GM18505 (cell line): ENCODE results near the gene CCDC85C.

Source experiments
- ATAC-seq: cut with Tn5 transposase; IDR thresholded peaks from one replicate; pipeline ENCODE4 v1.9.1; 2021; ENCODE audit not compliant: unreplicated experiment
- POLR2A ChIP-seq: IDR thresholded peaks from 4 replicates; pipeline ENCODE4 v1.6.1; 2011; ENCODE audit warnings: borderline replicate concordance; ENCODE audit not compliant: insufficient read depth, insufficient read length; ENCODE audit errors: extremely low read depth

Gene CCDC85C

DNA sequence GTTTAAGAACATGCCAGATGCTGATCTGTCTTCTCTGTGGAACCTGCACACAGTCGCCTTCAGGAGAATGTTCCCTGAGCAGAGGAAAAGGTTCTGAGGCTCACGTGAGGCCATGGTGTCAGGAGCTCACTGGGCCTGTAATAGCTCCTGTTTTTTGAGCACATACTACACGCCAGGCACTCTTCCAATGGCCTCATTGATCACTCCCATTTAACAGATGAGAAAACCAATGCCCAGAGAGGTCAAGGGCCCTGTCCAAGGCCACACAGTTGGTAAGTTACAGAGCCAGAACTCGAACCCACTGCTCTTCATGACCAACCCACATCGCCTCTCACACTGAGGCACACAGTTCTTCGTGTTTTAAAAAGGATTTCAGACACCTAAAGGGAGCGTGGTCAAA, 33.6 kb upstream of the CCDC85C start:
- no peak for TF ChIP-seq POLR2A
- no peak for ATAC-seq

DNA sequence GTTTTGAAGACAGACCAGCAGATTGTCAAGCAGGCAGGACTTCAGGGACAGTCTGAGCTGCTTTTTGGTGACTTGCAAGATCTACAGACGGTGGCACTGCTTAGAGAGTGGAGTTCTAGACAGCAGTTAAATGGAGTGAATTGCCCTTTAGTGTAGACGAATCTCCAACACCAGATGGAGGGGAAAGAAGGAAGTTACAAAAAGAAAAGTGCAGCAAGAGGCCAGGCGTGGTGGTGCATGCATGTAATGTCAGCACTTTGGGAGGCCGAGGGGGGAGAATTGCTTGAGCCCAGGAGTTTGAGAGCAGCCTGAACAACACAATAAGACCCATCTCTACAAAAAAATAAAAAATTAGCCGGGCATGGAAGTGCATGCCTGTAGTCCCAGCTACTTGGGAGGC, 32.5 kb upstream of the CCDC85C start:
- ATAC-seq, result no peak
- no peak for TF ChIP-seq POLR2A

DNA sequence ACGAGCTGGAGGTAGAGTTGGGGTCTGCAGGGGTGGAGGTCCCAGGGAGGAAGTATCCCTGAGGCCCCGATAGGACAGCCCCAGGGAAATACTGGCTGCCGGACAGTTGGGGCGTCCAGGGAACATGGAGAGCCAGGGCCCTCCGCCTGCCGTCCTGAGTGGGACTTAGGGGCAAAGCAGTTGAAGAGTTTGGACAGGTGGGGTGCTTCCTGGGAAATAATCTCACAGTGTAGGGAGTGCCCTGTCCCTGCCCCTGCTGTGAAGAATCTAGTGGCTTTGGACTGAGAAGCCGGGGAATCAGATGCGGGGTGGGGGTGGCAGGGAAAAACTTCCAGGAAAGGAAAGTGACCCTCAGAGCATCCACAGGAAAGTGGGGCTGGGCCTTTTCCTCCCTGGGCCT, 31.1 kb upstream of the CCDC85C start:
- TF ChIP-seq POLR2A, result no peak
- ATAC-seq, result no peak

DNA sequence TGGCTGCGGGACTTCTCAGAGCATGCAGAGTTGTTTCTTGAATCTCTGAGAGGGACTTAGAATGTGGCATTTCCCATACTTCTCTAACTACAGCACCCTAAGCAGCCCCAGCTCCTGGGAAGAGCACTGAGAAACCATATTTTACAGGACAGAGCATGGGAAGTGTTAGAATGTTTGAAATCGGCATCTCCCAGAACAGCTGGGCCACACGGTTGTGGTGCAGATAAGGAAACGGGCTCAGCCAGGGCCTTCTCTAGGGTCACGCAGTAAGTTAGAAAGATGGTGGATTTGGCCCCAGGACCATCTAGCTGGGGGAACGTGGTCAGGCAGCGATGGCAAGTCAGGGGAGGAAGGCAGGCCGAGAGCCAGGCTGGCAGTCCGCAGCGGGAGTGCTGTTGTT, 30.4 kb upstream of the CCDC85C start:
- no peak for ATAC-seq
- TF ChIP-seq POLR2A, result no peak

DNA sequence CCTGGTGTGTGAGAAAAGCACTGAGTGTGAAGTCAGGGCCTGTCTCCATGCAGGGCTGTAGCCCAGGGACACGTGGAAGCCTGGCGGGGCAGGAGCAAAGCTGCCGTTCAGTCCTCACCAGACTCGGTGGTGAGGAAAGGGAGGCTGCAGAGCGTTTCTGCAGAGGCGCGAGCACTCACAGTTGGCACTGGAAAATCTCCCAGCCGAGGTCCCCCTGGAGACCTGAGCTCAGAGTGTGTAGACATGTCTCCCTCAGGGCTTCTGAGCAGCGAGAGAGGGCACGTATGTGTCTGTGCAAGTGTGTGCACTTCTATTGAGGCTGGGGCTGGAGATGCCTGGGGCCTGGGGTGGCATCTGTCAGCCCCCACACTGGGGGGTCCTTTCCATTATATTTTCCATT, 29.9 kb upstream of the CCDC85C start:
- no peak for ATAC-seq
- no peak for TF ChIP-seq POLR2A

DNA sequence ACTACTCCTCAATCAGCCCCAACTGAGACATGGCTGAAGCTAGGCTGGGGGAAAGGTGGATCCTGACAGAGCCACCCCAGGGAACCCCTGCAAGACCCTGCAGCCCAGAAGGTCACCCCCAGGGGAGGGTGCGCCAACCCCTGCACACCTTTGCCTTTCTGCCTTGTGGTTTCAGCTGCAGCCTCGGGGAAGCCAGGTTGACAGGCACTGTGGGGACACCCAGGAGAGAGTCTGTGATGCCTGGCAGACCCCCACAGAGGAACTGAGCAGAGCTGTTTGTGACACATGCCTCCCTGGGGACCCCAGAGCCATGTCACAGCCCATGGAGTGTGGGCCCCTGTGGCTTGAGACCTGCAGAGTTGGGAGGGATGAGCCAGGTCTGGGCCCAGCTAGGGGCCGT, 29.1 kb upstream of the CCDC85C start:
- ATAC-seq, result no peak
- TF ChIP-seq POLR2A, result no peak

DNA sequence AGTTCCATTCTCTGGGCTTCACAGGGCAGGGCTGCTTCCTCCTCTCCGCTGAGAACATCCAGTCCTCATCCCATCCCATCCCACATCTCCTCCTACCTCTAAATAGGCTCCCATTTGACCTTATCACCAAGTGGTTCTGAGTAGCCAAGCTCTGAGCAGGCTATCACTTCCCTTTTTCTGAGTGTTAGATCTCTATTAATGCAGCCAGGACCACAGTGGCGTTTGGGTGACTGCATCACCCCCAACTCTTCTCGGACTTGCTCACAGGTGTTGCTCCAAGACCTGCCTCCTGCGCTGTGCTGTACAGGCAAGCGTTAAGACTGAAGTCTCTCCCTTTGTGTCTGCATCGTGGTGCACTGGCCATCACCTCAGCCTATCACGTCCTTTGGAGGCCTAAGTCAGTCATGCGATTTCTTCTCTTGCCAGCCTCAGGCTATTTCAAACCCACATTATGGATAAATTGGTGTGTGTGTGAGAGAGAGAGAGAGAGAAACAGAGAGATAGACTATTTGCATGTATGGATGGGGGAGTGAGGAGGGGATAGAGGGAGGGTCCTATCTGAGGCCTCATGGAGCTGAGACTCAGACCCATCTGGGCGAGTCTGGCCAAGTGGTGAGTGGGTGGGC, 28.5 kb upstream of the CCDC85C start:
- no peak for TF ChIP-seq POLR2A
- no peak for ATAC-seq

DNA sequence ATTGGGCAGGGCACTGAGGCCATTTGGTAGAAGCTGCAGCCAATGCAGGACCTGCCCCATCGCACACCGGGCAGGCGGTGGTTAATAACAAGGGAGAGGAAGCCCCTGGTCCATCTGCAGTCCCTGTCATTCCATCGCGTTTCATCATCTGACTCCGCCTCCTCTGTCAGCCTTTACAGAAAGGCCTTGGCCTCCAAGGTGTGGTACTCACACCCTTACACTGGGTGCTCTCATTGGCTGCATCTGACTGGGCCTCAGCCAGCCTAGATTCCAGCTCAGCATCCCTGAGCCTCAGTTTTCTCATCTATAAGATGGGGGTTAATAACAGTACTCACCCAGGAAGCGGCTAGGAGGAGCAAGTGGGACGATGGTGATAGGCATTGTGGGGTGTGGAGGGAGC, 26.2 kb upstream of the CCDC85C start:
- no peak for TF ChIP-seq POLR2A
- ATAC-seq, result no peak

DNA sequence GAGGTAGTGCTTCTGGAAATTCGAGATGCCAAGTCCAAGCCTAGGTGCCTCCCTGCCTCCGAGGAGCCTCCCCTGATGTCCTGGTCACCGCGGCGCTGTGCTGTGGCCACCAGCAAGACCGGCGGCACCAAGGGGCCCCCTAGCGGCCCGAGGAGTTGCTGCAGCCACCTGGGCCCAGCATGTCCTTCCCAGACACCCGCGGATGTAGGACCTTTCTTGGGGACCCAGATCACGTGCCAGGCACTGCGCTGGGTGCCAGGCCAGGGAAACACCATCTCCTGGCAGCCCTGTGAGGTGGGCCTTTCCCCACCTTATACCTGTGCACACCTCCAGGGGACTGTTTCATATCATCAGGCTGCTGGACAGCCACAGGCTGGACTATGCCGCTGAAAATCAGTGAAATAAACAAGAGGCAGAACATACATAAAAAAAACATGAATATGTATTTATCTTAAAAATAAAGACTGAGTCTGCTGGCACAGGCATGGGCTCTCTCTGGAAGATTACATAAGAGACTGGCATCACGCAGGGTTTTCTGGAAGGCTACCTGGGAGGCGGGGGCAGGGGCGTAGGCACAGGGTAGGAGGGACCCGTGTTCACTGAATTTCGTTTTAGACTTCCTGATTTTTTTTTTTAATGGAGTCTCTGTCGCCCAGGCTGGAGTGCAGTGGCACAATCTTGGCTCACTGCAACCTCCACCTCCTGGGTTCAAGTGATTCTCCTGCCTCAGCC, 25.0 kb upstream of the CCDC85C start:
- no peak for TF ChIP-seq POLR2A
- no peak for ATAC-seq

DNA sequence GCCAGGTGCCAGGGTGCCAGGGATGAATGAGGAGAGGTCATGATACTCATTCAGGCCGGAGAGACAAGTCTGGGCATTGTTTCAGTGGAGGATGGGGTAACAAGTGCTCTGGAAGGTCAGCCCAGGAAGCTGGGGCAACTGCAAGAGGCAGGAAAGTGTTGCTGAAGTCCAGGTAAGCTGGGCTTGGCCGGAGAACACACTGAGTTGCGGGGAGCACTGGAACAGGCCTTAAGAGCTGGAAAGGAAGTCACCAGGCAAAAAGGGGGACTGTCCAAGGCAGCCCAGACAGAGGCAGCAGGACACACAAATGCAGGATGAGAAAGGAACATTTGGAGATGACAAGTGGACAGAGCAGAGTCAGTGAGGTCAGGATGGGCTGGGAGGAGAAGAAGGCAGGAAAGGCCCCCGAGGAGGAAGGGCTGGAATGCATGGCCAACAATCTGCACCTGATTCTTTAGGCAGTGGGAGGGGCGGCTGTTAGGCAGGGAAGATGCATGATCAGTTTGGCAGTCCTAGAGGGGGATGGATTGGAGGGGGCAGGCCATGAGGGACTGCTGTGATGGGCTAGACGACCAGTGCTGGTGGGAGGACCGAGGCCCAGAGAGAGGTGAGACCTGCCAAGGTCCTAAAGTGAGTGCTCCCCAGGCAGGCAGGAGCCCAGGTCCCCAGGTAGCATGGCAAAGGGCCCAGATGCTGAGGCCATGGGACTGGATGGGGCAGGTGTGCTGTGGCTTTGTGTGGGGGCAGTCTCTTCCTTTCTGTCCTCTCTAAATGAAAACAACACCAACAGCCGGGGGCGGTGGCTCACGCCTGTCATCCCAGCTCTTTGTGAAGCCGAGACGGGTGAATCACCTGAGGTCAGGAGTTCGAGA, 23.7 kb upstream of the CCDC85C start:
- no peak for TF ChIP-seq POLR2A
- no peak for ATAC-seq

DNA sequence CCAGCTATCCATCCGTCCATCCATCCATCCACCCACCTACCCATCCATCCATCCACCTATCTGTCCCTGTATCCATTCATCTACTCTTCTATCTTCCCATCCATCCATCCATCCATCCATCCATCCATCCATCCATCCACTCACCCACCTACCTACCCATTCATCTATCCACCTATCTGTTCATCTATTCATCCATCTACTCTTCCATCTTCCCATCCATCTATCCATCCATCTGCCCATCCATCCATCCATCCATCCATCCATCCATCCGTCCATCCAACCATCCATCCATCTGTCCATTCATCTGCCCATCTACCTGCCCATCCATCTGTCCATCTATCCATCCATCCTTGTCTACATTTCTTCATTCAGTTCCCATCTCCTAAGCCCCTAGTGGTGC, 23.1 kb upstream of the CCDC85C start:
- ATAC-seq, result no peak
- TF ChIP-seq POLR2A, result no peak

DNA sequence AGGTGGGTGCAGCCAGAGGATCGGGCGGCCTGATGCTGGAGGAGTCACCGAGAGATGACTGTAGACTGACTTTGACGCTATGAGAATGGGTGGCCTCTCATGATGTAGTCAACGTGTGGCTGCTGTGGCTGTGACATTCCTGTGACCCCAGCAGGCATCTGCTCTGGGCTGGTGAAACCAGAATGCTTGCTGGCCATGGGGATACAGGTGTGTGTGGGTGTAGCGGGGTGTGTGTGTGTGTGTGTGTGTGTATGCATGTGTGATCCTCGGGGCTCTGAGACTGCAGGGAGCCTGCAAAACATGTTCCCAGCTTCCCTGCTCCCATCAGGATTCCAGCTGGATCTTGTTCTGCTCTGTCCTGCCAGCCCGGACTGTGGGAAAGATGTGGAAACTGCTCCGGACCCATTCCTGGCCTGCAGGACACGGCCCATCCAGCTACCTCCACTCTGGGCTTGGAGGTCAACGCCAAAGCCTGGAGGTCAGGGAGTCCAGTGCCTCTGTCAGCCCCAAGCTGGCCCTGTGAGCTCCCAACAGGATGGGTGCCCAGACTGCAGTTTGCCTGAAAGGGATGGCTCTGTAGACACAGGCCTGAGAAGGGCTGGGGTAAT, 22.1 kb upstream of the CCDC85C start:
- no peak for TF ChIP-seq POLR2A
- ATAC-seq, result no peak

DNA sequence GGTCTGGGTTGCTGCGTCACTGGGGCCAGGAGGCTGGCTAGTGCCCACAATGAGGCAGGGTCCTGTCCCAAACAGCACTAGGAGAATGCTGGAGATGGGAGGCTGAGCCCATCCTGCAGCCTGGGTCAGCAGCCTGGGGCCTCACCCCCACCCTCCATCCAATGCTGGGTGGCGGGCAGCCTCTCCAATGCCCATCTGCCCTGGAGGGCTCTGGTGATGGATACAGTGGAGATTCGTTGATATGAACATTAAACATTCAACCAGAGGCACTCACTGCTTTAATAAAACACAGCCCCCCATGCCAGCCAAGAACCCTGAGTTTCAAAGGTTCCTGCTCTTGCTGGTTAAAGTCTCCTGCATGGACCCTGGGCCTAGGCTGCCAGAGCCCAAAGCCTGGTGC, 21.5 kb upstream of the CCDC85C start:
- no peak for TF ChIP-seq POLR2A
- no peak for ATAC-seq
